Gastrocnemius medialis (tissue), 4 donors: ENCODE data around the gene NDST4.

Source experiments
- CTCF ChIP-seq, 5 experiments: fragments of 450-650 bp in 3 of 5; fragments of 200-600 bp in 2 of 5; sonication (generic) in 2 of 5; IDR thresholded peaks in 4 of 5; conservative IDR thresholded peaks in 1 of 5; 1 replicate in 4 of 5; 2 replicates in 1 of 5; pipeline ENCODE4 v1.5.1; 2016 to 2019; ENCODE audit warnings: antibody characterized with exemption in 5 of 5, mild to moderate bottlenecking in 3 of 5, moderate library complexity in 3 of 5
- POLR2A ChIP-seq, 2 donors: fragments of 450-650 bp; IDR thresholded peaks; one replicate each; pipeline ENCODE4 v1.6.1; 2017; ENCODE audit warnings: antibody characterized with exemption in 2 of 2, mild to moderate bottlenecking in 2 of 2, moderate library complexity in 2 of 2

GRCh38 chr4:115107411-115107810, 6.0 kb downstream of the NDST4 start:
- TF ChIP-seq CTCF (IDR thresholded peaks at IDR 0.05 in 4 of 5, conservative IDR thresholded peaks at IDR 0.05 in 1 of 5) (no peak), POLR2A (IDR thresholded peaks at IDR 0.05) (no peak)
